Measurements from ENCODE around the gene RAB40AL. TPM values are rescaled to one million over a fixed set of nuclear protein-coding genes. Genes with fewer than 3 reads are reported as not detected.

RAB40AL gene
- total and polyA plus RNA-seq, 2 experiments from 2014 or later: 0.34 to 0.83 TPM

- TF ChIP-seq REST (IDR thresholded peaks at IDR 0.05; ENCODE audit: unreplicated experiment) (no peak), STAT1 (IDR thresholded peaks at IDR 0.05; ENCODE audit: unreplicated experiment) (no peak), POLR2AphosphoS5 (IDR thresholded peaks at IDR 0.05; ENCODE audit: low read depth) (no peak)
These were observed 42.5 kb downstream of the RAB40AL start (continued) for GRCh38 chrX:102979536-102979935.

- Histone ChIP-seq H3K27me3 (ENCODE audit: insufficient read depth) (no peaks in the 10 kb centered on the region), H3K27ac (ENCODE audit: low read depth) (no peak overlapping the region), H3K4me1 (ENCODE audit: insufficient read depth) (no peaks in the 10 kb centered on the region), H3K4me2 (no peak overlapping the region), H4K20me1 (replicated peaks; ENCODE audit: insufficient read depth) (no peaks in the 10 kb centered on the region), H3F3A (replicated peaks; ENCODE audit: low read depth) (no peaks in the 10 kb centered on the region), H3K9me2 (ENCODE audit: insufficient read depth) (no peaks in the 10 kb centered on the region), H3K79me2 (replicated peaks; ENCODE audit: insufficient read depth) (no peaks in the 10 kb centered on the region), H3K4me3 (no peak overlapping the region), H2AFZ (no peak overlapping the region), H3K36me3 (ENCODE audit: insufficient read depth) (no peaks in the 10 kb centered on the region)
- Mint-ChIP-seq H3K27ac (no peak overlapping the region), H3K9me3 (no peaks in the 10 kb centered on the region), H3K36me3 (ENCODE audit: low read depth) (no peaks in the 10 kb centered on the region), H3K4me3 (no peak overlapping the region), H3K4me1 (no peaks in the 10 kb centered on the region), H3K27me3 (ENCODE audit: insufficient read depth, low read depth, poor library complexity) (peaks cover 2% of the 10 kb centered on the region)
- no peak for ATAC-seq
- no peak for DNase-seq (ENCODE audit: low spot score)
- TF ChIP-seq ETS1 (IDR thresholded peaks at IDR 0.05) (no peak), EZH2 (IDR thresholded peaks at IDR 0.05; ENCODE audit: low read depth, unreplicated experiment) (no peak), STAT1 (IDR thresholded peaks at IDR 0.05; ENCODE audit: unreplicated experiment) (no peak), POLR2AphosphoS5 (IDR thresholded peaks at IDR 0.05; ENCODE audit: low read depth) (no peak), CTCF (conservative IDR thresholded peaks at IDR 0.05; ENCODE audit: low read depth in 2 of 2) (no peak), ZNF462 (CRISPR knock-in tag; IDR thresholded peaks at IDR 0.05) (no peak), ZNF114 (CRISPR knock-in tag; IDR thresholded peaks at IDR 0.05) (no peak), ZNF331 (CRISPR knock-in tag; IDR thresholded peaks at IDR 0.05; ENCODE audit: low read depth) (no peak), NANOG (IDR thresholded peaks at IDR 0.05; ENCODE audit: borderline replicate concordance) (no peak)
These were observed 46.1 kb downstream of the RAB40AL start for GRCh38 chrX:102983205-102983604.

Measured in GM23338 (cell line).